WTC11 (cell line): ENCODE results near the gene RRP12.

Experiments used
- CREM ChIP-seq: sonication (generic); formaldehyde crosslinking; IDR thresholded peaks from 2 replicates; pipeline ENCODE4 v1.8.1; 2022; ENCODE audit warnings: mild to moderate bottlenecking, missing genetic modification reagents, moderate library complexity
- FOXP1 ChIP-seq: sonication (generic); formaldehyde crosslinking; IDR thresholded peaks from 2 replicates; pipeline ENCODE4 v1.8.0; 2022; ENCODE audit warnings: missing genetic modification reagents, mild to moderate bottlenecking, moderate library complexity, borderline replicate concordance
- SMAD4 ChIP-seq: sonication (generic); formaldehyde crosslinking; IDR thresholded peaks from 2 replicates; pipeline ENCODE4 v1.8.0; 2022; ENCODE audit warnings: mild to moderate bottlenecking, missing genetic modification reagents
- TF ChIP-seq, protein P1 (sequence below): fragments of 250-450 bp; sonication (Bioruptor Pico); IDR thresholded peaks from 2 replicates; pipeline ENCODE4 v1.9.0; 2021; ENCODE audit warnings: mild to moderate bottlenecking, borderline replicate concordance
- TF ChIP-seq, protein P2 (sequence below): fragments of 200-600 bp; IDR thresholded peaks from 2 replicates; pipeline ENCODE4 v1.8.0; 2022; ENCODE audit warnings: antibody characterized with exemption
- TF ChIP-seq, protein P3 (sequence below): sonication (generic); formaldehyde crosslinking; conservative IDR thresholded peaks from 2 replicates; pipeline ENCODE4 v1.8.1; 2022; ENCODE audit warnings: mild to moderate bottlenecking, missing genetic modification reagents

GRCh38 chr10:97325754-97326153 lies 75.4 kb downstream of the RRP12 start:
- TF ChIP-seq, protein P1, sequence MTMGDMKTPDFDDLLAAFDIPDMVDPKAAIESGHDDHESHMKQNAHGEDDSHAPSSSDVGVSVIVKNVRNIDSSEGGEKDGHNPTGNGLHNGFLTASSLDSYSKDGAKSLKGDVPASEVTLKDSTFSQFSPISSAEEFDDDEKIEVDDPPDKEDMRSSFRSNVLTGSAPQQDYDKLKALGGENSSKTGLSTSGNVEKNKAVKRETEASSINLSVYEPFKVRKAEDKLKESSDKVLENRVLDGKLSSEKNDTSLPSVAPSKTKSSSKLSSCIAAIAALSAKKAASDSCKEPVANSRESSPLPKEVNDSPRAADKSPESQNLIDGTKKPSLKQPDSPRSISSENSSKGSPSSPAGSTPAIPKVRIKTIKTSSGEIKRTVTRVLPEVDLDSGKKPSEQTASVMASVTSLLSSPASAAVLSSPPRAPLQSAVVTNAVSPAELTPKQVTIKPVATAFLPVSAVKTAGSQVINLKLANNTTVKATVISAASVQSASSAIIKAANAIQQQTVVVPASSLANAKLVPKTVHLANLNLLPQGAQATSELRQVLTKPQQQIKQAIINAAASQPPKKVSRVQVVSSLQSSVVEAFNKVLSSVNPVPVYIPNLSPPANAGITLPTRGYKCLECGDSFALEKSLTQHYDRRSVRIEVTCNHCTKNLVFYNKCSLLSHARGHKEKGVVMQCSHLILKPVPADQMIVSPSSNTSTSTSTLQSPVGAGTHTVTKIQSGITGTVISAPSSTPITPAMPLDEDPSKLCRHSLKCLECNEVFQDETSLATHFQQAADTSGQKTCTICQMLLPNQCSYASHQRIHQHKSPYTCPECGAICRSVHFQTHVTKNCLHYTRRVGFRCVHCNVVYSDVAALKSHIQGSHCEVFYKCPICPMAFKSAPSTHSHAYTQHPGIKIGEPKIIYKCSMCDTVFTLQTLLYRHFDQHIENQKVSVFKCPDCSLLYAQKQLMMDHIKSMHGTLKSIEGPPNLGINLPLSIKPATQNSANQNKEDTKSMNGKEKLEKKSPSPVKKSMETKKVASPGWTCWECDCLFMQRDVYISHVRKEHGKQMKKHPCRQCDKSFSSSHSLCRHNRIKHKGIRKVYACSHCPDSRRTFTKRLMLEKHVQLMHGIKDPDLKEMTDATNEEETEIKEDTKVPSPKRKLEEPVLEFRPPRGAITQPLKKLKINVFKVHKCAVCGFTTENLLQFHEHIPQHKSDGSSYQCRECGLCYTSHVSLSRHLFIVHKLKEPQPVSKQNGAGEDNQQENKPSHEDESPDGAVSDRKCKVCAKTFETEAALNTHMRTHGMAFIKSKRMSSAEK (CRISPR knock-in tag), result no peak
- TF ChIP-seq, protein P2, sequence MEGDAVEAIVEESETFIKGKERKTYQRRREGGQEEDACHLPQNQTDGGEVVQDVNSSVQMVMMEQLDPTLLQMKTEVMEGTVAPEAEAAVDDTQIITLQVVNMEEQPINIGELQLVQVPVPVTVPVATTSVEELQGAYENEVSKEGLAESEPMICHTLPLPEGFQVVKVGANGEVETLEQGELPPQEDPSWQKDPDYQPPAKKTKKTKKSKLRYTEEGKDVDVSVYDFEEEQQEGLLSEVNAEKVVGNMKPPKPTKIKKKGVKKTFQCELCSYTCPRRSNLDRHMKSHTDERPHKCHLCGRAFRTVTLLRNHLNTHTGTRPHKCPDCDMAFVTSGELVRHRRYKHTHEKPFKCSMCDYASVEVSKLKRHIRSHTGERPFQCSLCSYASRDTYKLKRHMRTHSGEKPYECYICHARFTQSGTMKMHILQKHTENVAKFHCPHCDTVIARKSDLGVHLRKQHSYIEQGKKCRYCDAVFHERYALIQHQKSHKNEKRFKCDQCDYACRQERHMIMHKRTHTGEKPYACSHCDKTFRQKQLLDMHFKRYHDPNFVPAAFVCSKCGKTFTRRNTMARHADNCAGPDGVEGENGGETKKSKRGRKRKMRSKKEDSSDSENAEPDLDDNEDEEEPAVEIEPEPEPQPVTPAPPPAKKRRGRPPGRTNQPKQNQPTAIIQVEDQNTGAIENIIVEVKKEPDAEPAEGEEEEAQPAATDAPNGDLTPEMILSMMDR, result no peak
- TF ChIP-seq FOXP1 (CRISPR knock-in tag), result no peak
- TF ChIP-seq SMAD4 (CRISPR knock-in tag), result no peak
- no peak for TF ChIP-seq CREM (CRISPR knock-in tag)
- TF ChIP-seq, protein P3, sequence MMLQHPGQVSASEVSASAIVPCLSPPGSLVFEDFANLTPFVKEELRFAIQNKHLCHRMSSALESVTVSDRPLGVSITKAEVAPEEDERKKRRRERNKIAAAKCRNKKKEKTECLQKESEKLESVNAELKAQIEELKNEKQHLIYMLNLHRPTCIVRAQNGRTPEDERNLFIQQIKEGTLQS (CRISPR knock-in tag), result no peak
